GM19239 (cell line): ENCODE results near the gene INPP4B.
"Not testable (repeated sequence)": the region's sequence is repeated elsewhere in the genome, so short reads cannot be mapped to it uniquely, and the experiment has no call there.

Source experiments
- DNase-seq: peaks from one replicate; pipeline ENCODE4 v3.0.0; 2011; ENCODE audit warnings: low spot score; ENCODE audit not compliant: insufficient read length
- FAIRE-seq: peaks from 2 replicates; lab custom pipeline; 2011; peaks lifted over from hg19 to GRCh38; lab: Jason Lieb, UNC

INPP4B gene

DNA sequence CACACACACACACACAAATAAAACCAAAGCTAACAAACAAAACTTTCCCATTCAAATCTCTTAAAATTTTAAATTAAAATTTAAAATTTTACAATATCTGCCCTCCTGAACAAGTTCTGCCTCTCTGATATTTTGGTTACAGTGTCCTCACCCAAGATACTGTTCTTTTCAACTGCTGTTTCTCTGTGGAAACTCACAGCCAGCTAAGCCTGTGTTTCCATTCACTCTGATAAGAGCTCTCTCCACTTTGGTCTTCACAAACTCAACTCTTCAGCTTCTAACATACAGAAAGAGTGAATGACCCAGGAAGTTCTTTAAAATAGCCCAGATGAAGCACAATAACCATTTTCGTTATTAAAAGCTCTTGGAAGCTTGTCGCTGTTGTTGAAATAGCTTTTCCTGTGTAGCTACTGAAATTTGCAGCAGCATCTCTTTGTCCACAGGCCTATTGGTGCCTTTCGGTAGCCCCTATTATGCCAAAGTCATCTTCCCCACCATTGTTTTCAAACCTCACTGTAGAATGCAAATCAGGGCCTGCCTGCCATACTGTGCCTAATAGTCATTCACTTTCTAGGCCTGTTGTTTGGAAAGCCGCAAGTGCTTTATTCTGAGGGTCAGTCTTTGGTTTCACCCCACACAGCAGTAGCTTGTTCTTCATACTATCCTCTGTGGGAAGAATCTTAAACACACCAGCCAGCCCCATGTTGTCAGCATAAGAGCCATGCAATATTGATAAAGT lies 19.4 kb downstream of the INPP4B start:
- DNase-seq (no peak), FAIRE-seq (no peak)

DNA sequence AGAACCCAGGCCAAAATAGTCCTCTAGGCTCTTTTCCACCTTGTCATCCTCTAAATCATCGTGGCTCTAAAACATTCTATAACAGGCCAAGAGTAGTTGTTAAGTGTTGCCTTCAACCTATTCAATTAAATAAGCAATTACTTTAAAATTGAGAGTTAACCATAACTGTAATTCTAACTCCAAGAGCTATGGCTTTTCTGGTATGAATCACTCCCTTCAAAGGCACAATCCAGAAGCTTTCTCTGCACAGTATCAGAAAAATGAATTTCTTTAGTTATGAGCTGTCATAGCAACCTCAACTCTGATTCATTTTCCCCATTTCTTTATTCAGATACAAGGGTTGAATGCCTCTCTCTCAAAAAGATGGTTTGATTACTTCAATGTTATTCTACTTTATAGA lies 21.7 kb downstream of the INPP4B start:
- FAIRE-seq (no peak), DNase-seq (no peak)

DNA sequence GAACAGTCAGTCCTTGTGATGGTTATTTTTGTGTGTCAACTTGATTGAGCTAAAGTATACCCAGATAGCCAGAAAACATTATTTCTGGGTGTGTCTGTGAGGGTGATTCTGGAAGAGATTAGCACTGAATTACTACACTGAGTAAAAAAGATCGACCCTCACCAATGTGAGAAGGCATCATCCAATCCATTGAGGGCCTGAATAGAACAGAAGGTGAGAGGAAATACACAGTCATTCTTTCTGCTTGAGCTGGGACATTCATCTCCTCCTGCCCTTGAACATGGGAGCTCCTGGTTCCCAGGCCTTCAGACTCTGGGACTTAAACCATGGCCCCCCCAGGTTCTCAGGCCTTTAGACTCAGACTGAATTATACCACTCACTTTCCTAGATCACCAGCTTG lies 22.3 kb downstream of the INPP4B start:
- FAIRE-seq = no peak
- no peak for DNase-seq

GRCh38 chr4:142818476-142818875 lies 27.6 kb downstream of the INPP4B start:
- no peak for DNase-seq
- FAIRE-seq = no peak

- no peak for FAIRE-seq
- no peak for DNase-seq
Observed at GRCh38 chr4:142818031-142818430, 28.1 kb downstream of the INPP4B start.

- DNase-seq = no peak
- no peak for FAIRE-seq
Observed at GRCh38 chr4:142817442-142817841, 28.7 kb downstream of the INPP4B start.

GRCh38 chr4:142815834-142816233 lies 30.3 kb downstream of the INPP4B start:
- DNase-seq (no peak), FAIRE-seq (no peak)

DNA sequence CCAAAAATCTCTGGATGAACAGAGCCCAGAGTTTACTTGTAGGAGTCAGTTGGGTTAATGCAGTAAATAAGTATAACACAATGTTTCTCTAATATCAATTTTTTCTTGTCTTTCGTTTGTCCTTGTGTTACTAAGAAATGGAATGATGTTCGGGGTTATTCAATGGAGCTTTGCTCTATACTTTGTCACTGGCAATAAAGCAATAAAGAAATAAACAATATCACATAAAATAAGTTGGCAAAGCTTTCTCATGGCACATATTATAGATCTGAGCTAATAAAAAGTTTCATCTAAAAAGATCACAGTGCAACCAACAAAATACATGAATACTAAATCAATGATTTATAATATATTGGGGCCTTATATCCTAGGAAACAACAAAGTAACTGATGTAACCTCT lies 32.7 kb downstream of the INPP4B start:
- FAIRE-seq = no peak
- DNase-seq = no peak

GRCh38 chr4:142812091-142812490 lies 34.0 kb downstream of the INPP4B start:
- DNase-seq (no peak), FAIRE-seq (no peak)

- FAIRE-seq (no peak), DNase-seq (no peak)
Observed at GRCh38 chr4:142811034-142811433, 35.1 kb downstream of the INPP4B start.

GRCh38 chr4:142809559-142809958 lies 36.5 kb downstream of the INPP4B start:
- FAIRE-seq = no peak

DNA sequence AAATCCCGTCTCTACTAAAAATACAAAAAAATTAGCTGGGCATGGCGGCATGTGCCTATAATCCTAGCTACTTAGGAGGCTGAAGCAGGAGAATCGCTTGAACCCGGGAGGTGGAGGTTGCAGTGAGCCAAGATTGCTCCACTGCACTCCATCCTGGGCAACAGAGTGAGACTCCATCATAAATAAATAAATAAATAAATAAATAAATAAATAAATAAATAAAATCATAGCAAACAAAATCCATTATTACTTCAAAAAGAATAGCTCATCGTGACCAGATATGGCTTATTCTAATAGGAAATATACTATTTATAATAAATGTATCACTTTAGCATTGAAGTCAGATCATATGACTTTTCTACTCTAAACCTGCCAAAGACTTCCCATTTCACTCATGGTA lies 42.2 kb downstream of the INPP4B start:
- not testable (repeated sequence) for FAIRE-seq, DNase-seq

More at GRCh38 chr4:142809559-142809958, 36.5 kb downstream of the INPP4B start:
- no peak for DNase-seq

DNA sequence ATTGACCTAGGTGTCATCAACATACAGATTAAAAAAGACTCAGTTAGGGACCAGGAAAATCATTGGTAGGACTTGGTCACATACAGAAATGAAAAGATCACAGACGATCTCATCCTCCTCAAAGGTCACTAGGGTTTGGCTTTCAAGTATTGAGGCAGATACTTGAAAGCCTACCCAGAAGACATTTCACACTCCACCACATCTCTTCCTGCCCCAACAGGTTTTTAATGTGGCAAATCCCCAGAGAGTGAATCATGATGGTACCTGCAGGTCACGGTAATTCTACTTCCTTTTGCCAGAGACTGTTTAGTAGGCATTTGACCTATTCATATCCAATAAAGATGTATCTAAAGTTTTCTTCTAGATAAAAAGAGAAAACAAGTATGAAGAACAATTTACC lies 44.1 kb downstream of the INPP4B start:
- DNase-seq (no peak), FAIRE-seq (no peak)

DNA sequence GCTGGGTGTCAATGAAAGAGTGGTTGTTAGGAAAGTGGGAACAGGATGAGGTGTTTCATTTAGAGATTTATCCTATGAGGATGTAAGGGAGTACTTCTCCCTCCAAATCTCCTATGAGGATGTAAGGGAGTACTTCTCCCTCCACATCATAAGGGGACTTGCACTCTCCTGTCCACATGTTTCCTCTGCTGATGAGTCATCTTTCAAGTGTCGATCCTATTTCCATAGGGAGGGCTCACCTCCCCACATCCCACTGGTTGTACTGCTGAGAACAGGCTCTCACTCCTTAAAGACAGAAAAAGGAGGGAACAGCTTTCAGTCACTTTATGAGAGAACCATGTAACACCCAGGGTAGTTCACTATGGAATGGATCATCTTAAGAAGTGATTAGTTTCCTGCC lies 65.0 kb downstream of the INPP4B start:
- DNase-seq = no peak
- FAIRE-seq = no peak

- FAIRE-seq = no peak
Observed at GRCh38 chr4:142778900-142779299, 67.2 kb downstream of the INPP4B start.

DNA sequence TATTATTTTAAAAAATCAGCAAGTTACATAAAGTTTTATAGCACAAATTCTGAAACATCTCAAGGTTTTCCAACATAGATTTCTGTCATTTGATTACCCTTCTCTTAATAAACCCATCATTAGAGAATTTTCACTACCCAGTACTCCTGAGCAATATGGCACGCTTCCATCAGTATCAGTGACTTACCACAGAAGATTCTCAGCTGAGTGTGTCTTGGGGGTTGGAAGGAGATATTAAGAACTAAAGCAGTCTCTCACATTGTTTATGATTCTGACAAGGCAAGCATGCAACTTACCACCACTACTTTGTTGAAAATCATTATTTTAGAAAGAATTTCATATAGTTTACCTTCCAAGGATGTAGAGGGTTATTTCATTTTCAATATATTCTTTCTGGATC lies 67.7 kb downstream of the INPP4B start:
- FAIRE-seq (no peak), DNase-seq (no peak)

More at GRCh38 chr4:142778900-142779299, 67.2 kb downstream of the INPP4B start:
- no peak for DNase-seq

GRCh38 chr4:142777045-142777743 lies 68.9 kb downstream of the INPP4B start:
- DNase-seq (no peak), FAIRE-seq (no peak)

DNA sequence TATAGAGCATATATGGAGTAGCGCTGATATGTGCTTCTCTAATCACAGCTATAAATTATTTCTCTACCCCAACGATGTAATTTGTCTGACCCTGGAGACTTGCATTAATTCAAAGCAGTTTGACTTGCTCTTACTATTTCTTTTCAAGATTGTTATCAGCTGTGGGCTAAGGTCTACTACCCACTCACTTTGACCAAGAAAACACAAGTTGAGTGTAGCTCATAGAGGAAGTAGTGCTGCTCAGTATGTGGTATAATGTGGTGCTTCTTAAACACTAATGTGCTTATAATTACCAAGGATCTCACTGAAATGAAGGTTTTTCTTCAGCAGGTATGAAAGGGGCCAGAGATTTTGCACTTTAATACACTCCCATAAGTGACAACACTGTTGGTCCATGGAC lies 70.1 kb downstream of the INPP4B start:
- FAIRE-seq (no peak), DNase-seq (no peak)

DNA sequence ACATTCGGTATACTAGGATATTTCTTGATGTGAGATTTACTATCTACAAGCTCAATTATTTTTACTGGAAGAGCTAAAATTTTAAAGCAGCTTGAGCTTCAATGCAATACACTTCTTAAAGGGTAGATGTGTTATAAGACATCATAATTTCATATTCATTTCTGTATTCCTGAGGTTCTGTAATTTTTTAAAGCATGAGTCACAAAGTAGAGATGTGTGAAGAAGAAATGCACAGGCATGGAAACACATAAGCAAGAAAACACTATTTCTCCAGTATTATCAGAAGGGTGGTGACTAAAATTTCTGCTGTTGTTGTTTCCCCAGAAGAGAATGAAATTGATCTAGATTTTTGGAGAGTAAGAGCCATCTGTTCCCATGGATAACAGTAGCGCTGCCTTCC lies 72.6 kb downstream of the INPP4B start:
- FAIRE-seq (no peak), DNase-seq (no peak)

- DNase-seq (no peak), FAIRE-seq (no peak)
Observed at GRCh38 chr4:142762280-142762679, 83.8 kb downstream of the INPP4B start.

- FAIRE-seq (no peak), DNase-seq (no peak)
Observed at GRCh38 chr4:142752202-142752786, 93.8 kb downstream of the INPP4B start.
